ENCODE results near the gene IGIP.

The IGIP gene

DNA sequence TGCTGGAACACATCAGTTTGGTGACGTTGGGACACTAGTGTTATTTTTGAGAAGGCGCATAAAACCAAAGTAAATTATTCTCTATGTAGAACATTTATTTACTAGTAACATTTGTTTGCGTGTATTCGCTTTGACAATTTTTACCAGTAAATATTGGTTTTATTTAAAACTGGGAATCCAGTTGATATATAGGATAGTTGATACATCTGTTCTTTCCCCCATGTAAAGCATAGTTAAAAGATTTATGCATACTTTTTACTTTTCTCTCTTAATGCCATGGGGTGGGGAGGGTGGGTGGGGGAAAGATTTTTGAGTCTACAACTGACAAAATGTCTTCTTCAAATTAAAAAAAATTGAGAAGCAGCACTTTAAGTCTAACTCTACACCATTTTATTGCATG lies at the start of gene IGIP:
TSS of gene IGIP (plus strand) at position 301 of the 400 bp plus-strand sequence. CDS start 2,540 bp downstream, outside the sequence.
- no peak for DNase-seq (ENCODE audit: low spot score)

DNA sequence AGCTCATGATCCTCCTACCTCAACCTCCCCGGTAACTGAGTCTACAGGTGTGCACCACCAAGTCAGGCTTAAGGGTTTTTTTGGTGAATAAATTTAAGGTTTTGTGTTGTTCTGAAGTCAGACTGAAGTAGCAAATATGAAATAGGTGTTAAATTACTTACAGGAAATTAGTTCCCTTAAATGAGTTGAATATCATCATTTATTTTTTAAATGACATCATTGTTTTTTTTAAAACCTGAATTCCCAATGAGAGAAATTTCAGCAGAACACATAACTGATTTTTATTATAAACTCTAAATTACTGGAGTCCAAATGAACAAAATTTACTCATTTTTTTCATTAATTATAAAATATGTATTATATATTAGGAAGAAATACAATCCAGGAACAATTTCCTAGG lies 49.6 kb upstream of the IGIP start:
- no peak for DNase-seq (ENCODE audit: low spot score)

DNA sequence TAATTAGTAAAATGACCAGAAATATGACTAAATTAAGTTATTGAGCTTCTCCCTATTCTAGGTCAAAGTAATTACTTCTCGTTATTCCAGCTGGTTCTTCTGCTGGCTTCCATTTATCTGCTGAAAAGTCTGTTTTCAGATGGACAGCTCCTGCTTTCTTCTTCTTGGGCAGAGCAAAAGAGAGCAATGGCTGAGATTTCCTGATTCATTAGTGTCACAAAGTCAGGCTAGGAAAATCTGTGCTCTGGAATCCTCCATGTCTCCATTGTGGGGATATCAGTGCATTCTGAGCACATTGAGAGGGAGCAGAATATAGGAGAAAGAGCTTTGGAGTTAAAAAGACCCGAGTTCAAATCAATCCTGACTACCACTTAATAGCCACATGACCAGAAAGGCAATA lies 48.9 kb upstream of the IGIP start:
- DNase-seq (ENCODE audit: low spot score) = no peak

DNA sequence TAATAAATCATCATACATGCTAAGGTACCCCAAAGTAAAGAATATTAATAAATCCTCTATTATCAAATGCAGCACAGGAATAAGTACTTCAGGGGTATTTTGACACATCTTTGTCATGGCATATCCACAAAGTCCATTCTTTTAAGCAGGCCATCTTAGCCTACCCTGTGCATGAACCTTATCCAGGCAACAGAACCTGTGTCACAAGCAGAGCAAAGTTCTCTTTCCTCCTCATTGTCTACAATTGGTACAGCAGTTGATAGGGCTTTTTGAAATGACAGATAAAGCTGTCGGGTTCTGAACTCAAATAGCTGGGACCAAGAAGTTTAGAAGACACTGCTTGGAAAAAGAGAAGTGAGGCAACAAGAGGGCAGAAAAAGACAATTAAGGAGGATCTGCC lies 42.6 kb upstream of the IGIP start:
- no peak for DNase-seq (ENCODE audit: low spot score)

DNA sequence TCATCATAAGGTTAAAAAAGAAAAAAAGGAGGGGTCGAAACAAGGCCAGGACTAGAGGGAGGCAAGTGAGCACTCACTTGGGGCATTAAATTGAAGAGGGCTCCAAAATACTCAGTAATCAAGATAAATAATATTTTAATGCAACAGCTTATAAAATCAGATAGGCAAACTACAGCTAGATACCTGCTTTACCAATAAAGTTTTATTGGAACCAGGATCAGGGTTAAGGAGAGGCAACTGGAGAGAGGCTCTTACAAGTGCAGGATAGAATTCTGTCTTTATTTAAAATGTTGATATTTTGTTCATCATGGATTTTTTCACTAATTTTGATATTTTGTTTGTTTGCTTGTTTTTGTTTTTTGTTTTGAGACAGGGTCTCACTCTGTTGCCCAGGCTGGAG lies 42.1 kb upstream of the IGIP start:
- DNase-seq (ENCODE audit: low spot score) = no peak

DNA sequence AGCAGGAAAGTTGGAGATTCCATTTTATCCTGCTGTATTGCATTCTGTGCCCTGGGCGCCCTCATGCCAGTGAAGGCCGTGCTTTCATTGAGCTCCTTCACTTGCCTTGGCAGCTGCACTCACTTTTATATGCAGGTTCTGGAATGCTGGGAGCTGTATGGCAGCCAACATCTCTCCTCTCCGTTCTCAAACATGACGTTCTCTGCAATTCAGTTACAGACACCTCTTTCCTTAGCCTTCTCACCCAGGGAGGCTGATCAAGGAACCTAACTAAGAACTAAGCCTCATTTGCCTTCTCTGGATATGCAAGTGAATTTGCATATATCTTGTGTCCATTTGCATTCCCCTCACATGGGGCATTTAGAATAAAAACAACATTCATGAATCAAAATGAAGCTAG lies 41.2 kb upstream of the IGIP start:
- DNase-seq (ENCODE audit: low spot score) = no peak

DNA sequence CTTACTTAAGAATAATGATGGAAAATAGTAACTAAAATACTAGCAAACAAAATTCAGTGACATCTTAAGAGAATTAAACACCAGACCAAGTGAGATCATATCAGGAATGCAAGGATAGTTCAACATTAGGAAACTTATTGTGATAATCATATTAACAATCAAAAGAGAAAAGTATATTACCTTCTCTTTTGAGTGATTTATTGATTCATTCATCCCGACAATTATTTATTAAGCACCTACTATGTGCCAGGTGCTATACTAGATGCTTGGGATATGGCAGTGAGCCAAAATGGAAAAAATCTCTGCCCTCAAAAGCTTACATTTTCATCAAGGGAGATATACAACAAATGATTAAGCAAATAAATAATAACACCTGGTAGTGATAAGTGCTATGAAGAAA lies 35.5 kb upstream of the IGIP start:
- no peak for DNase-seq (ENCODE audit: low spot score)

DNA sequence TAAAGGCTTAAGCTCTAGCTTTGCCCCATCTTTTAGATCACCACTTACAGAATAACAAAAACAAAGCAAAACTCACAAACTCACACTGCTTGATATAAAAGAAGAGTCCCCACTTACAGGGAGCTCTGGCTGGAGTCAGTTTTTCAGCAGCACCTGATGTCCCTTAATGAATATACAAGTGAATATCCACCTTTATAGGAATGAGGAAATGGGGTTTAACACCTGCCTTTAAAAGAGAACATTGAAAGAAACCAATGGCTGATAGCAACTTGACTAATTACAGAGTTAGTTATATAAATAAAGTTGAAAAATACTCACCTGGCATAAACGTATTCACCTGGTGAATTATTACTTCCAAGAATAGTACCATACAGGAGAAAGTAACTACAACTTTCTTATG lies 32.6 kb upstream of the IGIP start:
- no peak for DNase-seq (ENCODE audit: low spot score)

DNA sequence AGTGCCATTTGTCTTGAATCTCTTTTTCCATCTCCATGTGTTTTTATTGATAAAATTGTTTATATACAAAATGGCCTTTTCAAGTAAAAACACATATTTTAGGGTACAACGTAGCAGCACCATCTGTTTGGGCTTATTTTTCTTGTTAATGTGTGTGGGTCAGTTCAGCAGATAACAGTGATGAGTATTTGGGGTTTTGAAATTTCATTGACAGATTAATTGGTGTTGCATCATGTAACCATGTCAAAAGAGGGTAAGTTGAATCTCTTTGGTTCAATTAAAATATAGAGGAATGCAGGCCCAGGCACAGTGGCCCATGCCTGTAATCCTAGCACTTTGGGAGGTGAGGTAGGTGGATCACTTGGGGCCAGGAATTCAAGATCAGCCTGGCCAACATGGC lies 31.9 kb upstream of the IGIP start:
- DNase-seq (ENCODE audit: low spot score) = no peak

DNA sequence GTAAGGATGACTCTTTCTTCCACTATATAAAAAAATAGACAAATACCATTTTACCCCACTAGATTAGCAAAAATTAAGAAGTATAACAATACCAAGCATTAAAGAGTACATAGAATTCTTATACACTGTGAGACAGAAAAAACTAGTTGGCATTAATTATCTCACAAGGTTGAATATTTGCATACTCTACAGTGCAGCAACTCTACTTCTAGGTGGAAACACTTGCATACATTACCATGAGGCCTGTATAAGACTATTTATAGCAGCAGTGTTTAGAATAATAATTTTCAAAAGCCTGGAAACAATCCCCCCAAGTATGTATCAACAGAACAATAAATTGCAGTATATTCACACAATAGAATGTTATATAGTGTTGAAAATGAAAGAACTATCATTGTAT lies 30.8 kb upstream of the IGIP start:
- DNase-seq (ENCODE audit: low spot score) = no peak

DNA sequence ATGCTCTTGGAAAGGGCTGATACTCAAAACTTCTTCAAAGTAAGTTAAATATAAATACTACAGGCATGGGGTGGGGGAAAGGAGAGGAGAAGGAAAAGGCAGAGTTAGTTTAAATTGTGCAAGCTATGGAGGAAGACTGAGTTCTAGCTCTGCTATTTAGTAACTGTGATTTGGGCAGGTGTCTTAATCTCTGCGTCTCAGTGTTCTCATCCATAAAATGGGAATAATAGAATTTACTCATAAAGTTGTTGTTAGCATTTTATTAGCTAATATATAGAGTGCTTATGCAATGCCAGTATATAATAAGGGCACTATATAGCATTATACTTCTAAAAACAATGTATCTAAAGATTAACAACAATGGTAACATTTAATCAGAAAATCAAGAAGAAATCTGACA lies 24.6 kb upstream of the IGIP start:
- no peak for DNase-seq (ENCODE audit: low spot score)

DNA sequence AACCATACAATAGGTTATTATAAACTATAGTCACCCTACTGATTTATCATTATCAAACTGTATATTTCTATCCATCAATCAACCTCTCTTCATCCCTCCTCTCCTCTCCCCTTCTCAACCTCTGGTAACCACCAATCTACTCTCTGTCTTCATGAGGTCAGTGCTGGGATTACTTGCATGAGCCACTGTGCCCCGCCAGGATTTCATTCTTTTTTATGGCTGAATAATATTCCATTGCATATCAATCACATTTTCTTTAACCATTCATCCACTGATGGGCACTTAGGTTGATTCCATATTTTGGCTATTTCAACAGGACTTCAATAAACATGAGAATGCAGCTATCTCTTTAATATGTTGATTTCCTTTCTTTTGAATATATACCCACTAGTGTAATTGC lies 22.6 kb upstream of the IGIP start:
- DNase-seq (ENCODE audit: low spot score) = no peak

DNA sequence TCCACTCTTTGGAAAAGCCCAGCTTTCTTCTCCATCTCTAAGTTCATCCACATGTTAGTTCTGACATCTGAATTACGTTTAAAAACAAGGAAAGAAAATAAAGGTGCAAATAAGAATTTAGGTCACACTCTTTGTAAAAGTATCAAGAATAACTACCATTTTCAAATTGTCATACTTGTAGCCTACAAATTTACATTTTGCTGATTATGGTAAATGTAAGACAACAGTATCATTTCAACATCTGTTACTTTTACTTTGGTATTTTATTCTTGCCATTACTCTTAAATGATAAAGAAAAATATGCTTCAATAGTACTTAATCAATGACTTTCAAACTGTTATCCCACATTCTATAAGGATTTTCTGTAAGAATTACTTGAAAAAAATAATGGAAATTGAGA lies 21.6 kb upstream of the IGIP start:
- no peak for DNase-seq (ENCODE audit: low spot score)

DNA sequence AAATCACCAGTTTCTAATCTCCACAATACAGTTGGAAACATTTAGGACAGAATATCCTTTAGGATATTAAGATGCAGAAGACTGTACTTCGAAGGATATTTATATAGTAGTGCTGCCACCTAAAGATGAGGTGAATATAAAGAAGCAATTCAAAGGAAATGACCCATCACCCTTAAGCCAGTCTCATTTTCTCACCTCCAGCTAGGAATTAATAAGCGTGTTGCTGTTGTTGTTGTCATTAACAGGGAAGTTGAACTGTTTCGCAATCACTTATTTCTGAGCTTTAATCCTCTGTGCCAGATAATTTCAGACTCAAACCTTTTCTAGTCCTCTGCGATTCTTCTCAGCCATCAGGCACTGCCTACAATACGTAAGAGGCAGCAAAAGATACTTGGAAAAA lies 19.6 kb upstream of the IGIP start:
- DNase-seq (ENCODE audit: low spot score) = peak; percentile 45

DNA sequence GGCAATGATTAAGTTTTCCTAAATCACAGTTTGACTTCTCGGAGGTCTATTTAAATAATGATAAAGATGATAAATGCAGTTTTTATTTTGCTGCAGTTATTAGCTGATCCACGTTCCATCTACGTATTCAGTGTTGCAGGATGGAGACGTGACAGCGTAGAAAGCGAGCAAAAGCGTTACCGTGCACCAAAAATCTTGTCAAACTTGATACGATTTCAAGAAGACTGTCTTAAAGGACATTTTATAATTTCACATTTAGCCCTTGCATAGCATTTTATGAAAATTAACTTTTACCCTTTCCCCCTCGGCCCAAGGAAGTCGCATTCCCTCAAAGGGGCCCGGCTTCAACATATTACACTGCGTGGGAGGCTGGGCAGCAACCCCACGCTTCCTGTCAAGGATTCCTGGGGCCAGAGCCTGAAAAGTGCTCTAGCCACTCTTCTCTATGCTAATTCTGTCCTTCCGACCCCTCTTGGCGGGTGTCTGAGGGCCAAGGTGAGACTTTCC lies 18.9 kb upstream of the IGIP start:
- DNase-seq (ENCODE audit: low spot score) = no peak

DNA sequence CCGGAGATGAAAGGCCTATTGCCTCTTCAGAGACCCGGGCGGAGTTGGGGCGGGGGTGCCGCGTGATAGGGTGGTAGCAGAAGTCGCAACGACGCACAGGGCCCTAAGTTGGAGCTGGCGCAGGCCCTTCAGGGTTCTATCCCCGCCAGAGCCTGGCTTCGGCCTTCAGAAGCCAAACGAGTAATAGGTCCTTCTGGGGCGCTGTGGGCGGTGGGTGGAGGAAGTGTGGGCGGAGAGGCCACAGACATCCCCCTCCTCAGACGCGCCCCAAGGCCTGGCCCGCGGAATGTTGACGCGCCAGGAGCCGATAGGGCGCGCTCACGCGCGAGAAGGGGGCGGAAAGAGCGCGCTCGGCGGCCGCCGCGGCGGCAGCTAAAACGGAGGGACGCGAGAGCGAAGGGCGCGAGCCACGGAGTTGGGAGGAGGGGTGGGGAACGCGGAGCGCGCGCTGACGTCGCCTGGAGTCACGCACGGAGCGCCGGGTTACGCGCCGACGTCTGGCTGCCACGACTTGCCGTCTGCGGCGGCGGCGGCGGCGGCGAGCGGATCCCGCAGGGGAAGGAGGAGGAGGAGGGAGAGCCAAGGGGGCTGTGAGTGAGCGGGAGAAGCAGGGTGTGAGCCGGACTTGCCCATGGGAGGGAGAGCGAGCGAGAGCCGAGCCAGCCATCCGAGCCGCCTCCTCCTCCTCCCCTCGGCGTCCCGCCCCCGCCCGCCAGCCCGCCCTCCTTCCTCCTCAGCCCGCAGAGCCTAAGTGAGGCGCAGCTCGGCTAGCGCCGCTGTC lies 18.2 kb upstream of the IGIP start:
- DNase-seq (ENCODE audit: low spot score) = peak; percentile 92

DNA sequence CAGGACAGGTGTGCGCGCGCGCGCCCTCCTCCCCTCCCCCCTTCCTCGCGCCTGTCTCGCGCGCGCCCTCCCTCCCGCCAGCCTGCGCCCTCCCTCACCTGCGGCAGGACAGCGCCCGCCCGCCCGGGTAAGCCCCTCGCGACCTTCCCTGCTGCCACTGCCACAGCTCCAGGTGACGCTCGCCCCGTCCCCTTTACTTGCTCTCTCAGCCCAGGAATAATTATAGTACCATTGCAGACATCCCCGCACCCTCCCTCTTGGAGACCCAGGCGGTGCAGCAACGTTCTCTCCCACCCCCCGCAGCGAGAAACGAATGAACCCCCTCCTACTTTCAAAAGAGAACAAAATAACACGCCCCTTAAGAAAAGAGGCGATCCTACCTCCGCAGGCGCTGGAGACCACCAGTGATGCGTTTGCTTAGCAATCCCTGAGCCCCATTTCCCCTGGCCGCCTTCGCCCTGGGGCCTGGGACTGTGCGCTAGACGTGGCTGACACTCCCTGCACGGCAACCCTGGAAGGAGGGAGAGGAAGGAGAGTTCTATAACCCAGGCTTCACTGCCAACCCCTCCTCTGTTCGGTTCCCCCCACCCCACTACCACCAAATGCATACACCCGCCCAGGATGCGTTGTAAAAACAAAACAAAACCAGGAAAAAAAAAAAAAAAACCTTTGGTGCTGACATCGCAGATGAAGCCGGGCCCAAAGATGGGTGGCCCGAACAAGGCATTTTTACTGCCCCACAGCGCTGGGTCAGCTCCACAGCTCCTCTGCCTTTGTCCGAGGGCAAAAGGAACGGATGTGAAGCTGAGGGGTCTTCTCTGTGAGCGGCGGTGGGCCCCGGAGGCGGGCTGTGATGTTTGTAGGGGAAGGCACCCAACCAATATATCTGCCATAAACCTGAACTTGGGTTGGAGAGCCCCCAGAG lies 17.4 kb upstream of the IGIP start:
- peak; percentile 30 for DNase-seq (ENCODE audit: low spot score)

DNA sequence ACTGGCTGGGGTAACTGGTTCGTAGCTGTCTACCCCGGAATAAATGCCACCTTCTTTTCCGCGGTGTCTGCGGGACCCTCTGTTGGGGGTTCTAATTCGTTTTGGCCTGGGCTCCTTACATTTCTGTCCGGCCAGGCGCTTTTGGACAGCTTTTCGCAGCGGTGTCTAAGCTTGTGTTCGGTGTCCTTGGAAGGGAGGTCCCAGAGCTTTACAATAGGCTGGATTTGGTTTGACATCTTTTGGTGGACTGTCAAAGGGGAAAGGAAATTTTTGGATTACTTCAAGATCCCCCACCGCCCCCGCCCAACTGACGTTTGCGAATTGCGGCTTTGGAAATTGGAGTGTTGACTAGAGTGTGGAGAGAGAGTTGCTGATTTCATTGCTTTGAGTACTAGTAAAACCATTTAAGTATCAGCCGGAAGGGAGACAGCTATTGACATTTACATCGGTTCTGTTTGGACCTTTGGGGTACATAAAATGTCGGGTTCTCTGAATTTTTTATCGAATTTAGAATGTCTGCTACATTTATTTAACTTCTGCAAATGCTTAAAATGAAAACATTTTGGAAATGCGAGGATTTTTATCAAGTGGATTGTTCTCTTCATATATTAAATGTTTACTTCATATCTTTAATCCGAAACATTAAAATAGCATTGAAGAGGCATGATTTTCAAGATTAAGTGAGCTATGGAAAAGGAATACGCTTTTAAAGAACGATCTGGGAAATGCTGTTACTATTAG lies 16.5 kb upstream of the IGIP start:
- peak; percentile 66 for DNase-seq (ENCODE audit: low spot score)

DNA sequence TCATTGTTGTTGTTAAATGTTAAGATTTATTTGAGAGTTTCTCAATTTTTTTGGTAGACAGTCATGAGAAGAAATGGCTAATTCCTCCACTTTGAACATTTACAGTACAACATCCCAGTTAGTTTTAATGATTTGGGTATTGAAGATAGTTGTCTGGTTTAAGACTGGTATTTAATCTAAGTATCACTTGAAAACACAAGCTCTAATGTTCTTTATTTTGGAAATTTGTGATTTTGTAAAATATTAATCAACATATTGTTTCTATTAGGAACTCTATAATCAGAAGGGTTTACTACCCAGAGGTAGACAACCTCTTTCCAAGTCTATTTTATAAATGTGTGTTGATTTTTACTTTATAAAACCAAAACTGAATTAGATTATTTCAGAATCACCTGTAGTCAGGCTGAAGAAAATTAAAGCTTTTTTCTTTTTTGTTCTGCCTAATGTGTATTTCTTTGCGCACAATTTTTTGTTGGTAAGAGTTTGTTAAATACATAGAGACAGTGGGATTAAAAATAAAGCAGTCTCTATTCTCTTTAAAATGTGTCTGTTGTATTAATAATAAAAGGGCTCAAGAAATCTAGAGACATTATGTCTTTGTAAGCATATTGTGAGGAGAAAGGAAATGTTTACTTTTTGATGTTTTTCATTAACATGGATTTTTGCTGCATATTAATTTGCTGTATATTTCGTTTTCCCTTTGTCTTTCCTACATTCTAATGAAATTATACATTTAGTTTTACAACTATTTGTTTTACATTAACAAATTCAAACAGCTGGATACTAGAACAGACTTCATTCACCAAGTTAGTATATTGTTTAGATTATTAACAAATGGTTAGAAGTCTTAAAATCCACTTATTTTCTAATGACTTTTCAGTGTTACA lies 15.7 kb upstream of the IGIP start:
- DNase-seq (ENCODE audit: low spot score) = peak; percentile 47

DNA sequence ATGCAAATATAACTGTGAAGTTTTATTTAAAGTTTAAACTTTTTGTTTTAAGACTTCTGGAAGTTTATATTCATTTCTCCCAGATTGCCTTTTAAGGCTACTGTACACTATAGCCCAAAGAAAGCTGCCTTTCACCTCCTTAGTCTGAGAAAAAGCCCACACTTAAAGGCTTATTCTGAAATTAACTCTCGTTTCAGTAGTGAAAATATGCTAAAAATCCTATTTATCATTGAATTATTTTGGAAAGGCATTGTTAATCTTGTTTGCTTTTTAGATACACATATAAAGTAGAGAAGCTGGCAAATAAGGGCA lies 15.1 kb upstream of the IGIP start:
- DNase-seq (ENCODE audit: low spot score) = no peak

DNA sequence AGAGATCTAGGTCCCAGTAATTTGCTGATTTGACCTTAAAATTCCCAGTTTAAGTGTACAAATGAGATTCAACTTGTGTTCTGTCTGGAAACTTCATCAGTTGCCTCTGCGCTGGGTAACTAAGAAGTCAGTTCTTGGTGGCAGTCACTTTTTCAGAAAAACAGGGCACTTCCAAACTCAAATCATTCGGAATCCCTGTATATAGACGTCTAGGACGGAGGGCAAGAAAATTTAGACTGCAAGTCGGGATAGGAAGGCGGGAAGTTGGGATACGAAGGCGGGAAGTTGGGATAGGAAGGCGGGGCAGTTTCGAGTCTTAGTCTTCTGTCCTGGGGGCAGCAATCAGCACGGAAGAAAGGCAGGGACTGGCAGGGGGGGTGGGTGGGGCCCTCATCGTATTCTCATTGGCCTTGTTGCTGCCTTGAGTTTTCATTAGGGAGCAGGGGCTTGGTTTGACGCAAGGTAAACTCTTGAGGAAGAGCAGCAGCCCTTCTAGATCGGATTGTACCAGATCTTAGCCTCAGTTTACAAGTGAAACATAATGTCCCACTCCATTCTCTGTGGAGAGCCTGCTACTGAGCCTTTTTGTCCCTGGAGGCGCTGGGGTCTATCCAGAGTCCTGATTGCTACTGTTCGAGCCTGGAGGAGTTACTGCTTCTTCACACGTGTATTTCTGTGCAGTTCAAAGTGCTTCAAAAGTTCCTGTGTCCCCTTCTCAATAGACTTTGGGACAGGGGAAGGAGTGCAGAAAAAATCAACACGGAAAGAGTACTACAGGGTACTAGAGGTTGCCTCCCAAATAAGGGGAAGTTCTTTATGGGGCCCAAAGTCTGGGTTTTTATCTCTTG lies 14.5 kb upstream of the IGIP start:
- no peak for DNase-seq (ENCODE audit: low spot score)

All from RKO (cell line).